Peyer's patch (tissue), 4 donors: ENCODE data around the gene RNF13.

Experiments used
- POLR2A ChIP-seq, 2 donors: fragments of 450-650 bp; IDR thresholded peaks; one replicate each; pipeline ENCODE4 v1.5.1; 2017; ENCODE audit warnings: antibody characterized with exemption in 2 of 2, mild to moderate bottlenecking in 2 of 2, moderate library complexity in 2 of 2
- TF ChIP-seq, protein P1 (sequence below), 6 experiments: fragments of 450-650 bp in 4 of 6; fragments of 200-600 bp in 2 of 6; sonication (generic) in 1 of 6; IDR thresholded peaks; one replicate each; pipeline ENCODE4 v1.5.1; 2017 to 2019; ENCODE audit warnings: antibody characterized with exemption in 6 of 6, mild to moderate bottlenecking in 3 of 6, moderate library complexity in 1 of 6

DNA sequence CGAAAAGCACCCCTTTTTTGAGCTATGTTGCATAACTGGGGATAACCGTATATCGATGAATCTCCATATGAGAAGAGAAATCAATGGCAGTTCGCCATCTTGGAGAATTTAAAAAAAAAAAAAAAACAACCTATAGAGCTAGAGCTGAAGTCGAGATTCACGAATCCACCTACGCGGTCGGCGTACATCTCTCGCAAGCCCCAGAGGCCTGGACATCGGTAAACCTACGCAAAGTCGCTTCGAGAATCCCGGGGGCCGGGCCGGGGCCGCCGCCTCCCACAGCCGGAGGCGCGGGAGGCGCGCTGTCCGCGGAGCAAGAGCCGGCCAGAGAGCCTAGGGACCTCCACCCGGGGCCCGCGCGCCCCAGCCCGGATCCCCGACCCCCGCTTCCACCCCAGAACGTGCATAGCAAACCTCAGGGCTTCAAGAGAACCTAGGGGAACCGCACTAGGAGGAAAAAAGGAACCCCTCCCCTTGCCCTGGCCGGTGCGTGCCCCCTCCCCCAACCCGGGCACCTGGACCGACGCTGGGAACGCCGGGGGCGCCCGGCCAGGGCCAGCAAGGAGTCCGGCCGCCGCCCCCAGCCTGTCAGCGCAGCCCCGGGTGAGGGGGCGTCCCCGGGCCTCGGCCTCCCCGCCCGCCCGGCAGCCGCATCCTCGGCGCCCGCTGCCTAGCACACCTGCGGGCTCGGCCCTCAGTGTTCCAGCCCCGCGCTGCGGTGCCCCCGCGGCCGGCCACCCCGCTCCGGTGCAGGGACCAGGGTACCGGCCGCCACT, 157.1 kb downstream of the RNF13 start:
- no peak for TF ChIP-seq POLR2A (IDR thresholded peaks at IDR 0.05)
- TF ChIP-seq, protein P1, sequence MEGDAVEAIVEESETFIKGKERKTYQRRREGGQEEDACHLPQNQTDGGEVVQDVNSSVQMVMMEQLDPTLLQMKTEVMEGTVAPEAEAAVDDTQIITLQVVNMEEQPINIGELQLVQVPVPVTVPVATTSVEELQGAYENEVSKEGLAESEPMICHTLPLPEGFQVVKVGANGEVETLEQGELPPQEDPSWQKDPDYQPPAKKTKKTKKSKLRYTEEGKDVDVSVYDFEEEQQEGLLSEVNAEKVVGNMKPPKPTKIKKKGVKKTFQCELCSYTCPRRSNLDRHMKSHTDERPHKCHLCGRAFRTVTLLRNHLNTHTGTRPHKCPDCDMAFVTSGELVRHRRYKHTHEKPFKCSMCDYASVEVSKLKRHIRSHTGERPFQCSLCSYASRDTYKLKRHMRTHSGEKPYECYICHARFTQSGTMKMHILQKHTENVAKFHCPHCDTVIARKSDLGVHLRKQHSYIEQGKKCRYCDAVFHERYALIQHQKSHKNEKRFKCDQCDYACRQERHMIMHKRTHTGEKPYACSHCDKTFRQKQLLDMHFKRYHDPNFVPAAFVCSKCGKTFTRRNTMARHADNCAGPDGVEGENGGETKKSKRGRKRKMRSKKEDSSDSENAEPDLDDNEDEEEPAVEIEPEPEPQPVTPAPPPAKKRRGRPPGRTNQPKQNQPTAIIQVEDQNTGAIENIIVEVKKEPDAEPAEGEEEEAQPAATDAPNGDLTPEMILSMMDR (IDR thresholded peaks at IDR 0.05) = no peak
